GM23338 (cell line): ENCODE data around the gene PRPF6. TPM values are rescaled to one million over a fixed set of nuclear protein-coding genes. Genes with fewer than 3 reads are reported as not detected.

ENCODE experiments used
- ATAC-seq: fragments of 200-7000 bp; cut with Tn5 transposase; 3 replicates; pipeline ENCODE4 v1.9.1; 2020
- DNase-seq: peaks from one replicate; pipeline ENCODE4 v3.0.0-alpha.2; 2015; ENCODE audit warnings: low spot score
- H2AFZ ChIP-seq: fragments of 200-600 bp; sonication (generic); 2 replicates; pipeline ENCODE4 v1.8.0; 2016; ENCODE audit warnings: antibody characterized with exemption, mild to moderate bottlenecking, moderate library complexity
- H3F3A ChIP-seq: fragments of 200-600 bp; sonication (generic); replicated peaks from 2 replicates; pipeline ENCODE4 v1.8.0; 2017; ENCODE audit warnings: antibody characterized with exemption, mixed run types, low read depth
- H3K27ac ChIP-seq: fragments of 200-600 bp; sonication (generic); 2 replicates; pipeline ENCODE4 v1.6.1; 2016; ENCODE audit warnings: low read depth
- H3K27me3 ChIP-seq: fragments of 200-600 bp; sonication (generic); 2 replicates; pipeline ENCODE4 v1.8.0; 2016; ENCODE audit warnings: mild to moderate bottlenecking, mixed run types, moderate library complexity; ENCODE audit not compliant: insufficient read depth
- H3K36me3 ChIP-seq: fragments of 200-600 bp; sonication (generic); 2 replicates; pipeline ENCODE4 v1.8.0; 2016; ENCODE audit warnings: mild to moderate bottlenecking; ENCODE audit not compliant: insufficient read depth
- H3K4me1 ChIP-seq: fragments of 200-600 bp; sonication (generic); 2 replicates; pipeline ENCODE4 v1.8.0; 2016; ENCODE audit warnings: mild to moderate bottlenecking, moderate library complexity; ENCODE audit not compliant: insufficient read depth
- H3K4me2 ChIP-seq: fragments of 200-600 bp; sonication (generic); 2 replicates; pipeline ENCODE4 v1.7.1; 2017; ENCODE audit warnings: mixed run types
- H3K4me3 ChIP-seq: fragments of 200-600 bp; sonication (generic); 2 replicates; pipeline ENCODE4 v1.6.1; 2016; ENCODE audit warnings: mixed run types
- H3K79me2 ChIP-seq: fragments of 200-600 bp; sonication (generic); replicated peaks from 2 replicates; pipeline ENCODE4 v1.8.0; 2017; ENCODE audit warnings: mild to moderate bottlenecking; ENCODE audit not compliant: insufficient read depth
- H3K9me2 ChIP-seq: fragments of 200-600 bp; sonication (generic); 2 replicates; pipeline ENCODE4 v1.8.0; 2017; ENCODE audit not compliant: insufficient read depth
- H4K20me1 ChIP-seq: fragments of 200-600 bp; sonication (generic); replicated peaks from 2 replicates; pipeline ENCODE4 v1.8.0; 2017; ENCODE audit warnings: mild to moderate bottlenecking; ENCODE audit not compliant: insufficient read depth
- H3K27ac Mint-ChIP-seq: 2 replicates; pipeline ENCODE4 v1.8.0; 2020; ENCODE audit warnings: inconsistent platforms, mild to moderate bottlenecking, moderate library complexity, mixed read lengths
- H3K27me3 Mint-ChIP-seq: 3 replicates; pipeline ENCODE4 v1.8.0; 2022; ENCODE audit warnings: low read depth, mild to moderate bottlenecking, moderate library complexity, mixed read lengths, inconsistent platforms; ENCODE audit not compliant: insufficient read depth, poor library complexity
- H3K36me3 Mint-ChIP-seq: 3 replicates; pipeline ENCODE4 v1.8.0; 2021; ENCODE audit warnings: low read depth, mild to moderate bottlenecking, inconsistent platforms, moderate library complexity, mixed read lengths
- H3K4me1 Mint-ChIP-seq: 3 replicates; pipeline ENCODE4 v1.8.0; 2020; ENCODE audit warnings: mild to moderate bottlenecking, inconsistent platforms, mixed read lengths
- H3K4me3 Mint-ChIP-seq: 3 replicates; pipeline ENCODE4 v1.8.0; 2021; ENCODE audit warnings: moderate library complexity, mild to moderate bottlenecking, inconsistent platforms, mixed read lengths
- H3K9me3 Mint-ChIP-seq: 3 replicates; pipeline ENCODE4 v1.8.0; 2020; ENCODE audit warnings: moderate library complexity, mild to moderate bottlenecking, inconsistent platforms, mixed read lengths
- CREB1 ChIP-seq: fragments of 250-450 bp; sonication (Bioruptor Pico); IDR thresholded peaks from 2 replicates; pipeline ENCODE4 v1.5.0; 2020; ENCODE audit warnings: low read depth, mild to moderate bottlenecking, moderate library complexity
- EZH2 ChIP-seq: fragments of 200-600 bp; sonication (generic); IDR thresholded peaks from one replicate; pipeline ENCODE4 v1.8.0; 2017; ENCODE audit warnings: antibody characterized with exemption, mild to moderate bottlenecking, low read depth; ENCODE audit not compliant: unreplicated experiment
- NANOG ChIP-seq: IDR thresholded peaks from 2 replicates; pipeline ENCODE4 v1.6.1; 2016; ENCODE audit warnings: antibody characterized with exemption, borderline replicate concordance
- POLR2AphosphoS5 ChIP-seq: IDR thresholded peaks from 2 replicates; pipeline ENCODE4 v1.6.1; 2016; ENCODE audit warnings: antibody characterized with exemption, low read depth
- STAT1 ChIP-seq: IDR thresholded peaks from one replicate; pipeline ENCODE4 v1.6.1; 2016; ENCODE audit warnings: antibody characterized with exemption; ENCODE audit not compliant: unreplicated experiment
- ZNF114 ChIP-seq: fragments of 250-450 bp; sonication (Bioruptor Pico); IDR thresholded peaks from 2 replicates; pipeline ENCODE4 v1.5.0; 2020; ENCODE audit warnings: mild to moderate bottlenecking, moderate library complexity
- polyA plus RNA-seq: library from polyadenylated mRNA; unstranded; fragments of >200 nt; fragmentation: Nextera tagmentation; extraction: Ambion mirVana; gene quantifications from 2 replicates; pipeline ENCODE4 v1.2.1, GENCODE V29; 2016
- total RNA-seq: library from RNA; depleted of rRNA; stranded (reverse); fragments of >200 nt; shearing (Covaris generic); gene quantifications from 2 replicates; pipeline ENCODE4 v1.2.3, GENCODE V29; 2014
- TF ChIP-seq, protein P1 (sequence below): fragments of 250-450 bp; sonication (Bioruptor Pico); IDR thresholded peaks from 2 replicates; pipeline ENCODE4 v1.5.0; 2020; ENCODE audit warnings: mild to moderate bottlenecking, moderate library complexity
- TF ChIP-seq, protein P2 (sequence below), 2 experiments: fragments of 200-600 bp in 1 of 2; sonication (generic) in 1 of 2; conservative IDR thresholded peaks; 2 replicates each; pipeline versions ENCODE4 v1.5.1 to v1.6.1; 2016 to 2017; ENCODE audit warnings: antibody characterized with exemption in 2 of 2, low read depth in 2 of 2, mild to moderate bottlenecking in 2 of 2, moderate library complexity in 1 of 2
- TF ChIP-seq, protein P3 (sequence below): IDR thresholded peaks from 2 replicates; pipeline ENCODE4 v1.6.1; 2016; ENCODE audit warnings: antibody characterized with exemption
- TF ChIP-seq, protein P4 (sequence below): IDR thresholded peaks from one replicate; pipeline ENCODE4 v1.6.1; 2018; ENCODE audit warnings: antibody characterized with exemption; ENCODE audit not compliant: unreplicated experiment

The PRPF6 gene
- total and polyA plus RNA-seq, 2 experiments from 2014 or later, result 53.8 to 79.9 TPM

DNA sequence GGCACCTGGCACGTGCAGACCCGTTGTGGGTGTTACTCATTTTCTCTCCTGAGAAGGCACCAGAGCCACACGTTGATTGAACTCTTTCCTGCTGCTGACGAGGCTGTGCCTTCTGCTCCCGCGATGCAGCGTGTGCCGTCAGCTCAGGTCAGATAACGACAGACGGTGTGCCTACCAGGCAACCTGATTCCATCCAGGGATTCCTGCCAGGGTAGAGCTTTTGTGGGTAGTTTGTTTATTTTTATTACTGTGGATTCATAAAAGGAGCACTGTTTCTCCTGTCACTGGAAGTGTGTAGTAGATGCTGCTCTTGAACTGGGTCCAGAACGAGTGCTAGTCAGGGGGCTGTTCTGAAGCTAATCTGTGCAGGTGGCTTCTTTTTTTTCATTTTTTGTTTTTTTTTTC lies 20.7 kb downstream of the PRPF6 start (continued):
- TF ChIP-seq, protein P1, sequence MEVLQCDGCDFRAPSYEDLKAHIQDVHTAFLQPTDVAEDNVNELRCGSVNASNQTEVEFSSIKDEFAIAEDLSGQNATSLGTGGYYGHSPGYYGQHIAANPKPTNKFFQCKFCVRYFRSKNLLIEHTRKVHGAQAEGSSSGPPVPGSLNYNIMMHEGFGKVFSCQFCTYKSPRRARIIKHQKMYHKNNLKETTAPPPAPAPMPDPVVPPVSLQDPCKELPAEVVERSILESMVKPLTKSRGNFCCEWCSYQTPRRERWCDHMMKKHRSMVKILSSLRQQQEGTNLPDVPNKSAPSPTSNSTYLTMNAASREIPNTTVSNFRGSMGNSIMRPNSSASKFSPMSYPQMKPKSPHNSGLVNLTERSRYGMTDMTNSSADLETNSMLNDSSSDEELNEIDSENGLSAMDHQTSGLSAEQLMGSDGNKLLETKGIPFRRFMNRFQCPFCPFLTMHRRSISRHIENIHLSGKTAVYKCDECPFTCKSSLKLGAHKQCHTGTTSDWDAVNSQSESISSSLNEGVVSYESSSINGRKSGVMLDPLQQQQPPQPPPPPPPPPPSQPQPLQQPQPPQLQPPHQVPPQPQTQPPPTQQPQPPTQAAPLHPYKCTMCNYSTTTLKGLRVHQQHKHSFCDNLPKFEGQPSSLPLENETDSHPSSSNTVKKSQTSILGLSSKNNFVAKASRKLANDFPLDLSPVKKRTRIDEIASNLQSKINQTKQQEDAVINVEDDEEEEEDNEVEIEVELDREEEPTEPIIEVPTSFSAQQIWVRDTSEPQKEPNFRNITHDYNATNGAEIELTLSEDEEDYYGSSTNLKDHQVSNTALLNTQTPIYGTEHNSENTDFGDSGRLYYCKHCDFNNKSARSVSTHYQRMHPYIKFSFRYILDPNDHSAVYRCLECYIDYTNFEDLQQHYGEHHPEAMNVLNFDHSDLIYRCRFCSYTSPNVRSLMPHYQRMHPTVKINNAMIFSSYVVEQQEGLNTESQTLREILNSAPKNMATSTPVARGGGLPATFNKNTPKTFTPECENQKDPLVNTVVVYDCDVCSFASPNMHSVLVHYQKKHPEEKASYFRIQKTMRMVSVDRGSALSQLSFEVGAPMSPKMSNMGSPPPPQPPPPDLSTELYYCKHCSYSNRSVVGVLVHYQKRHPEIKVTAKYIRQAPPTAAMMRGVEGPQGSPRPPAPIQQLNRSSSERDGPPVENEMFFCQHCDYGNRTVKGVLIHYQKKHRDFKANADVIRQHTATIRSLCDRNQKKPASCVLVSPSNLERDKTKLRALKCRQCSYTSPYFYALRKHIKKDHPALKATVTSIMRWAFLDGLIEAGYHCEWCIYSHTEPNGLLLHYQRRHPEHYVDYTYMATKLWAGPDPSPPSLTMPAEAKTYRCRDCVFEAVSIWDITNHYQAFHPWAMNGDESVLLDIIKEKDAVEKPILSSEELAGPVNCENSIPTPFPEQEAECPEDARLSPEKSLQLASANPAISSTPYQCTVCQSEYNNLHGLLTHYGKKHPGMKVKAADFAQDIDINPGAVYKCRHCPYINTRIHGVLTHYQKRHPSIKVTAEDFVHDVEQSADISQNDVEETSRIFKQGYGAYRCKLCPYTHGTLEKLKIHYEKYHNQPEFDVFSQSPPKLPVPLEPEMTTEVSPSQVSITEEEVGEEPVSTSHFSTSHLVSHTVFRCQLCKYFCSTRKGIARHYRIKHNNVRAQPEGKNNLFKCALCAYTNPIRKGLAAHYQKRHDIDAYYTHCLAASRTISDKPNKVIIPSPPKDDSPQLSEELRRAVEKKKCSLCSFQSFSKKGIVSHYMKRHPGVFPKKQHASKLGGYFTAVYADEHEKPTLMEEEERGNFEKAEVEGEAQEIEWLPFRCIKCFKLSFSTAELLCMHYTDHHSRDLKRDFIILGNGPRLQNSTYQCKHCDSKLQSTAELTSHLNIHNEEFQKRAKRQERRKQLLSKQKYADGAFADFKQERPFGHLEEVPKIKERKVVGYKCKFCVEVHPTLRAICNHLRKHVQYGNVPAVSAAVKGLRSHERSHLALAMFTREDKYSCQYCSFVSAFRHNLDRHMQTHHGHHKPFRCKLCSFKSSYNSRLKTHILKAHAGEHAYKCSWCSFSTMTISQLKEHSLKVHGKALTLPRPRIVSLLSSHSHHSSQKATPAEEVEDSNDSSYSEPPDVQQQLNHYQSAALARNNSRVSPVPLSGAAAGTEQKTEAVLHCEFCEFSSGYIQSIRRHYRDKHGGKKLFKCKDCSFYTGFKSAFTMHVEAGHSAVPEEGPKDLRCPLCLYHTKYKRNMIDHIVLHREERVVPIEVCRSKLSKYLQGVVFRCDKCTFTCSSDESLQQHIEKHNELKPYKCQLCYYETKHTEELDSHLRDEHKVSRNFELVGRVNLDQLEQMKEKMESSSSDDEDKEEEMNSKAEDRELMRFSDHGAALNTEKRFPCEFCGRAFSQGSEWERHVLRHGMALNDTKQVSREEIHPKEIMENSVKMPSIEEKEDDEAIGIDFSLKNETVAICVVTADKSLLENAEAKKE (CRISPR knock-in tag), result no peak

DNA sequence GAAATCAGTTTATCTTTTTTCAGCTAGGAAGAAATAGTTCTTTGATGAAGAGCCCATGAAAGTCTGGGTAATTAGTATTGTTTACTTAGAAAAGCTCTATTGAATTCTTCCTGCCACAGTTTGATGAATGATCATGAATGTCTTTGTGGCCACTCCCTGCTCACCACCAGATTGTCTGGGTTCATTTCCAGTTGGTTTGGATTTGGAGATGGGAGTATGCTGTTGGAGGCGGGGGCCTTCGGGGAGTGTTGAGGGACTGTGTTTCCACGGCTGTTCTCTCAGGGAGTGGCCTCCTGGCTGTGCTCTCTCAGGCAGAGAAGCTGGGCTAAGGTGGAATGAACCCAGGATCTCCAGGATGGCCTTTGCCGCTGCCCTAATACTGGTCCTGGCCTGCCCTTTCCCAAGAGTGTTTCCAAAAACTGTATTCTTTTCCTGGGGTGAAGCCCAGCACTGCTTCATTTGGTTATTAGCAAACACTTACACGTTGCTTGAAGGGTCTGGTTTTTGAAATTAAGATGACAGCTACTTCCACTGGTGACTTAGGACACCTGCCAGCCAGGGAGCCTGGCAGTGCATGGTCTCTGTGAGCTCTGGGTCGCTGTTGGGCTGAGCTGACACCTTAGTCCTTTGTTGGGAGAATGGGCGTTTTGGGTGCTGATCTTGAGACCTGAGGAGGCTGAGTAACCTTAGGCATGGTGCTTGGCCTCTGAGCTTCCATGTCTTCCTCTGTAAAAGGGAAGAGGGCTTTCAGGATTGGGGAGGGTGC lies 23.2 kb downstream of the PRPF6 start:
- Mint-ChIP-seq H3K36me3 (peaks cover 75% of the 10 kb centered on the region), H3K9me3 (no peaks in the 10 kb centered on the region), H3K4me3 (no peak overlapping the region), H3K27me3 (no peaks in the 10 kb centered on the region), H3K4me1 (no peaks in the 10 kb centered on the region), H3K27ac (no peak overlapping the region)
- peaks cover 15% of the 10 kb centered on the region for H3K79me2 ChIP-seq
- no peaks in the 10 kb centered on the region for H3K4me1 ChIP-seq
- DNase-seq (no peak), ATAC-seq (no peak)
- peaks cover 40% of the 10 kb centered on the region for H3K36me3 ChIP-seq
- no peak overlapping the region for H3K4me2 ChIP-seq
- 0 out of 2 replicates have a peak, but pooled peaks cover 6% of the 10 kb centered on the region for H3F3A ChIP-seq
- peaks cover 11% of the 10 kb centered on the region for H4K20me1 ChIP-seq
- H3K4me3 ChIP-seq, result no peak overlapping the region
- H3K27me3 ChIP-seq, result no peaks in the 10 kb centered on the region
- no peak overlapping the region for H2AFZ ChIP-seq
- no peaks in the 10 kb centered on the region for H3K9me2 ChIP-seq
- H3K27ac ChIP-seq, result no peak overlapping the region
- TF ChIP-seq, protein P2, sequence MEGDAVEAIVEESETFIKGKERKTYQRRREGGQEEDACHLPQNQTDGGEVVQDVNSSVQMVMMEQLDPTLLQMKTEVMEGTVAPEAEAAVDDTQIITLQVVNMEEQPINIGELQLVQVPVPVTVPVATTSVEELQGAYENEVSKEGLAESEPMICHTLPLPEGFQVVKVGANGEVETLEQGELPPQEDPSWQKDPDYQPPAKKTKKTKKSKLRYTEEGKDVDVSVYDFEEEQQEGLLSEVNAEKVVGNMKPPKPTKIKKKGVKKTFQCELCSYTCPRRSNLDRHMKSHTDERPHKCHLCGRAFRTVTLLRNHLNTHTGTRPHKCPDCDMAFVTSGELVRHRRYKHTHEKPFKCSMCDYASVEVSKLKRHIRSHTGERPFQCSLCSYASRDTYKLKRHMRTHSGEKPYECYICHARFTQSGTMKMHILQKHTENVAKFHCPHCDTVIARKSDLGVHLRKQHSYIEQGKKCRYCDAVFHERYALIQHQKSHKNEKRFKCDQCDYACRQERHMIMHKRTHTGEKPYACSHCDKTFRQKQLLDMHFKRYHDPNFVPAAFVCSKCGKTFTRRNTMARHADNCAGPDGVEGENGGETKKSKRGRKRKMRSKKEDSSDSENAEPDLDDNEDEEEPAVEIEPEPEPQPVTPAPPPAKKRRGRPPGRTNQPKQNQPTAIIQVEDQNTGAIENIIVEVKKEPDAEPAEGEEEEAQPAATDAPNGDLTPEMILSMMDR (conservative IDR thresholded peaks at IDR 0.05; ENCODE audit: low read depth in 2 of 2), result no peak
- no peak for TF ChIP-seq CREB1 (CRISPR knock-in tag)
- TF ChIP-seq ZNF114, result no peak
- TF ChIP-seq, protein P3, sequence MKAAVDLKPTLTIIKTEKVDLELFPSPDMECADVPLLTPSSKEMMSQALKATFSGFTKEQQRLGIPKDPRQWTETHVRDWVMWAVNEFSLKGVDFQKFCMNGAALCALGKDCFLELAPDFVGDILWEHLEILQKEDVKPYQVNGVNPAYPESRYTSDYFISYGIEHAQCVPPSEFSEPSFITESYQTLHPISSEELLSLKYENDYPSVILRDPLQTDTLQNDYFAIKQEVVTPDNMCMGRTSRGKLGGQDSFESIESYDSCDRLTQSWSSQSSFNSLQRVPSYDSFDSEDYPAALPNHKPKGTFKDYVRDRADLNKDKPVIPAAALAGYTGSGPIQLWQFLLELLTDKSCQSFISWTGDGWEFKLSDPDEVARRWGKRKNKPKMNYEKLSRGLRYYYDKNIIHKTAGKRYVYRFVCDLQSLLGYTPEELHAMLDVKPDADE, result no peak
- no peak for TF ChIP-seq POLR2AphosphoS5
- TF ChIP-seq, protein P4, sequence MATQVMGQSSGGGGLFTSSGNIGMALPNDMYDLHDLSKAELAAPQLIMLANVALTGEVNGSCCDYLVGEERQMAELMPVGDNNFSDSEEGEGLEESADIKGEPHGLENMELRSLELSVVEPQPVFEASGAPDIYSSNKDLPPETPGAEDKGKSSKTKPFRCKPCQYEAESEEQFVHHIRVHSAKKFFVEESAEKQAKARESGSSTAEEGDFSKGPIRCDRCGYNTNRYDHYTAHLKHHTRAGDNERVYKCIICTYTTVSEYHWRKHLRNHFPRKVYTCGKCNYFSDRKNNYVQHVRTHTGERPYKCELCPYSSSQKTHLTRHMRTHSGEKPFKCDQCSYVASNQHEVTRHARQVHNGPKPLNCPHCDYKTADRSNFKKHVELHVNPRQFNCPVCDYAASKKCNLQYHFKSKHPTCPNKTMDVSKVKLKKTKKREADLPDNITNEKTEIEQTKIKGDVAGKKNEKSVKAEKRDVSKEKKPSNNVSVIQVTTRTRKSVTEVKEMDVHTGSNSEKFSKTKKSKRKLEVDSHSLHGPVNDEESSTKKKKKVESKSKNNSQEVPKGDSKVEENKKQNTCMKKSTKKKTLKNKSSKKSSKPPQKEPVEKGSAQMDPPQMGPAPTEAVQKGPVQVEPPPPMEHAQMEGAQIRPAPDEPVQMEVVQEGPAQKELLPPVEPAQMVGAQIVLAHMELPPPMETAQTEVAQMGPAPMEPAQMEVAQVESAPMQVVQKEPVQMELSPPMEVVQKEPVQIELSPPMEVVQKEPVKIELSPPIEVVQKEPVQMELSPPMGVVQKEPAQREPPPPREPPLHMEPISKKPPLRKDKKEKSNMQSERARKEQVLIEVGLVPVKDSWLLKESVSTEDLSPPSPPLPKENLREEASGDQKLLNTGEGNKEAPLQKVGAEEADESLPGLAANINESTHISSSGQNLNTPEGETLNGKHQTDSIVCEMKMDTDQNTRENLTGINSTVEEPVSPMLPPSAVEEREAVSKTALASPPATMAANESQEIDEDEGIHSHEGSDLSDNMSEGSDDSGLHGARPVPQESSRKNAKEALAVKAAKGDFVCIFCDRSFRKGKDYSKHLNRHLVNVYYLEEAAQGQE, result no peak
- no peak for TF ChIP-seq STAT1
- TF ChIP-seq NANOG, result no peak
- TF ChIP-seq EZH2, result no peak
